ENCODE data around the gene CACNG4.

The CACNG4 gene

DNA sequence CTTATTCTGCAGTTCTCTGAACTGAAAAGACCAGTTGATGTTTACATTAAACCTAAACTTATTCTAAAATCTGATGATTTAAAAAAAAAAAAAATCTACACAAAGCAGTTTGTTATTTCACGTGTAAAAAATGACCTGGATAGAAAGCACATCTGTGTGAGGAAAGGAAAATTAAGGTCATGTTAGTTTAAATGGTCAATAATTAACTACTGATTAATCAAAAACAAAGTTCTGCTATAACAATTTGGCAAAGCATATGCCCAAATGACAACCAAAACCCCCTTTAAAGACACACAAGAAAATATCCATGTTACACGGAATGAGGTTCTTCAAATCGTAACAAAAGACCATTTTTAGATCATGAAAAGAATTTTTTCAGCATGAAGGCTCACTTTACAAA lies 110.3 kb downstream of the CACNG4 start:
- H3K27ac ChIP-seq (ENCODE audit: low read length): no peak overlapping the region
- no peaks in the 10 kb centered on the region for H3K36me3 ChIP-seq (ENCODE audit: control insufficient read depth, insufficient read depth, low read length)

DNA sequence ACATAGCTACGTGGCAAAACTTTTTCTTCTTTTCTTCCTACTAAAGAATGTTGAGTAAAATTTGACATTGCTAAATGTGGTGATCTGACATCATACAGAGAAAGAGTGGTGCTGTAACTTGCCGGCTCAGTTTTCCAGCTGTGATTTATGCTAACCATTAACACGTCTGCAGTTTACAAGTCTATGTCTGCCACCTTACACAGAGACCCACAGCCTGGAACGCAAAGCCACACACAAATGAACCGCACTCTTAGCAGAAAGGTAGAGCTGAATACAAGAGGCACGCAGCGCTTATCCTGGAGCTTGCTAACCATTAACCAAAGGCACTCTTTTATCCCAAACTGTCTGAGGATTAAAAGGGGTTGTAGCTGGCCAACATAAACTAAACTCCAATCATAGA lies 111.8 kb downstream of the CACNG4 start:
- DNase-seq (ENCODE audit: low read depth, low spot score): no peak
- Histone ChIP-seq H3K4me3 (ENCODE audit: low read length) (no peak overlapping the region), H3K4me1 (ENCODE audit: control insufficient read depth, insufficient read depth, low read length) (no peaks in the 10 kb centered on the region), H3K27me3 (ENCODE audit: control insufficient read depth, insufficient read depth, low read length) (no peaks in the 10 kb centered on the region), H3K9me3 (ENCODE audit: control insufficient read depth, insufficient read depth, low read length) (no peaks in the 10 kb centered on the region), H3K36me3 (ENCODE audit: control insufficient read depth, insufficient read depth, low read length) (no peaks in the 10 kb centered on the region), H3K27ac (ENCODE audit: low read length) (no peak overlapping the region)
- no CpG with 5 or more reads among the region's 7 CpGs for WGBS (ENCODE audit: insufficient coverage, insufficient read length)

More for the DNA sequence above, 110.3 kb downstream of the CACNG4 start:
- H3K27me3 ChIP-seq (ENCODE audit: control insufficient read depth, insufficient read depth, low read length): no peaks in the 10 kb centered on the region
- H3K4me1 ChIP-seq (ENCODE audit: control insufficient read depth, insufficient read depth, low read length): no peaks in the 10 kb centered on the region
- no peak for DNase-seq (ENCODE audit: low read depth, low spot score)
- WGBS (ENCODE audit: insufficient coverage, insufficient read length): no CpG with 5 or more reads among the region's 3 CpGs
- no peaks in the 10 kb centered on the region for H3K9me3 ChIP-seq (ENCODE audit: control insufficient read depth, insufficient read depth, low read length)
- no peak overlapping the region for H3K4me3 ChIP-seq (ENCODE audit: low read length)

DNA sequence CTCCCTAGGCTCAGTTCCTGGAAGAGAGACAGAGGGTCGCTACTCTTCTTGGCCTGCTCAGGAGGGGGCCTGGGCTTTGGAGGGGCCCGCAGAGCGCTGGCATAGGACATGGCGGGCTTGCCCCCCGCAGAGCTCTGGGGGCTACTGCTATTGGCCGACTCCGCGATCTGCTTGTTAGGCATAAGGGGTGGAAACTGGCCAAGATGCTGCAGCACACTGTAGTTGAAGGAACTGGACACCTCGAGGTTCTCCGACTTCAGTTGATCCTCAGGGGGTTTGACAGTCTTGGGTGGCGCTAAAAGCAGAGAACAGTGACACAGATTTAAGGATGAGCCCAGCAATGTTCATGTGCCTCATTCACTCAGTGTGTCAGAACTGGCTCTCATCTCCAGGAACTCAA lies 113.8 kb downstream of the CACNG4 start:
- no peak overlapping the region for H3K27ac ChIP-seq (ENCODE audit: low read length)
- WGBS (ENCODE audit: insufficient coverage, insufficient read length): no CpG with 5 or more reads among the region's 11 CpGs
- H3K27me3 ChIP-seq (ENCODE audit: control insufficient read depth, insufficient read depth, low read length): no peaks in the 10 kb centered on the region
- H3K36me3 ChIP-seq (ENCODE audit: control insufficient read depth, insufficient read depth, low read length): no peaks in the 10 kb centered on the region
- no peak for DNase-seq (ENCODE audit: low read depth, low spot score)
- H3K9me3 ChIP-seq (ENCODE audit: control insufficient read depth, insufficient read depth, low read length): no peaks in the 10 kb centered on the region
- no peak overlapping the region for H3K4me3 ChIP-seq (ENCODE audit: low read length)
- H3K4me1 ChIP-seq (ENCODE audit: control insufficient read depth, insufficient read depth, low read length): no peaks in the 10 kb centered on the region

DNA sequence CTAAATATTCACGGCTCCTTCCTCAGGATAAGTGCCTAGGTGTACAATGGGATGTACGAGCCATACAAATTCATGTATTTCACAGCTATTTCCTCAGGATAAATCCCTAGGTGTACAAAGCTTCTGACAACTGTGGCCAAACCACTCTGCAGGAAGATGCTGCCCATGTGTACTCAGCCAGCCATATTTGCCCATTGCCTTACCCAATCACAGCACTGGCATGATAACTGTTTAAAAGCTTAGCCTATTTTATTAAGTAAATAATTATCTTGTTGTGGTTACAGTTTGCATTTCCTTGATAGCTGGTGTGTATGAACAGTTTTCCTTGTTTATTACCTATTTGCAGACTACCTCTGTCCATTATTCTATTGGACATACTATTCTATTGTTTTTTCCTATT lies 115.0 kb downstream of the CACNG4 start:
- H3K27ac ChIP-seq (ENCODE audit: low read length): no peak overlapping the region
- H3K36me3 ChIP-seq (ENCODE audit: control insufficient read depth, insufficient read depth, low read length): no peaks in the 10 kb centered on the region
- WGBS (ENCODE audit: insufficient coverage, insufficient read length): no CpG with 5 or more reads among the region's 2 CpGs
- no peaks in the 10 kb centered on the region for H3K27me3 ChIP-seq (ENCODE audit: control insufficient read depth, insufficient read depth, low read length)
- no peaks in the 10 kb centered on the region for H3K9me3 ChIP-seq (ENCODE audit: control insufficient read depth, insufficient read depth, low read length)
- no peaks in the 10 kb centered on the region for H3K4me1 ChIP-seq (ENCODE audit: control insufficient read depth, insufficient read depth, low read length)
- DNase-seq (ENCODE audit: low read depth, low spot score): no peak
- H3K4me3 ChIP-seq (ENCODE audit: low read length): no peak overlapping the region

DNA sequence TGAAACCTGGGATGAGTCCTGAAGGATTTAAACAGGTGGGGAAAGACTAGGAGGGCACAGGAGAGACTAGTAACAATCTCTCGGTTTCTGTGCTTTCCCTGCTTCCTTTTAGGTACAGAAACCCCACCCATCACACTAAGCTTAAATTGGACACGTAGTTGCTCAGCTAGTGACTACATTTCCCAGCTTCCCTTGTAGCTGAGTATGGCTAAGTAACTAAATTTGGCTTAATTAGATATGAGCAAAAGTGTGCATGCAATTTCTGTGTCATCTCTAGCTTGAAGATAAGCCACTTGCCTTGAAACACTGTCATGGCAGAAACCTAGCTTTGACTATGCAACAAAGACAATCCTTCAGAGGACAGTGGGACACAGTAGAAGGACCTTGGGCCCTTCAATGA lies 116.3 kb downstream of the CACNG4 start:
- Histone ChIP-seq H3K27me3 (ENCODE audit: control insufficient read depth, insufficient read depth, low read length) (no peaks in the 10 kb centered on the region), H3K9me3 (ENCODE audit: control insufficient read depth, insufficient read depth, low read length) (no peaks in the 10 kb centered on the region), H3K4me1 (ENCODE audit: control insufficient read depth, insufficient read depth, low read length) (no peaks in the 10 kb centered on the region), H3K27ac (ENCODE audit: low read length) (no peak overlapping the region), H3K4me3 (ENCODE audit: low read length) (no peak overlapping the region), H3K36me3 (ENCODE audit: control insufficient read depth, insufficient read depth, low read length) (no peaks in the 10 kb centered on the region)
- DNase-seq (ENCODE audit: low read depth, low spot score): no peak
- WGBS (ENCODE audit: insufficient coverage, insufficient read length): no CpG with 5 or more reads among the region's 2 CpGs

GRCh38 chr17:67082107-67082506 lies 117.6 kb downstream of the CACNG4 start:
- no peak overlapping the region for H3K27ac ChIP-seq (ENCODE audit: low read length)
- H3K36me3 ChIP-seq (ENCODE audit: control insufficient read depth, insufficient read depth, low read length): no peaks in the 10 kb centered on the region
- no peak for DNase-seq (ENCODE audit: low read depth, low spot score)
- H3K9me3 ChIP-seq (ENCODE audit: control insufficient read depth, insufficient read depth, low read length): no peaks in the 10 kb centered on the region
- H3K4me3 ChIP-seq (ENCODE audit: low read length): no peak overlapping the region
- no peaks in the 10 kb centered on the region for H3K4me1 ChIP-seq (ENCODE audit: control insufficient read depth, insufficient read depth, low read length)
- H3K27me3 ChIP-seq (ENCODE audit: control insufficient read depth, insufficient read depth, low read length): no peaks in the 10 kb centered on the region
- WGBS (ENCODE audit: insufficient coverage, insufficient read length): no CpG with 5 or more reads among the region's 1 CpG
